B cell (primary cell): ENCODE data around the gene GTPBP4.

Experiments
- CTCF ChIP-seq: fragments of 200-600 bp; IDR thresholded peaks from one replicate; pipeline ENCODE4 v1.8.0; 2022; ENCODE audit warnings: antibody characterized with exemption, mild to moderate bottlenecking
- EZH2 ChIP-seq: IDR thresholded peaks from 2 replicates; pipeline ENCODE4 v1.6.1; 2012; ENCODE audit warnings: borderline replicate concordance, low read depth, mild to moderate bottlenecking, moderate library complexity, low read length; ENCODE audit not compliant: insufficient read depth, poor library complexity, severe bottlenecking

GRCh38 chr10:1003884-1004670 lies 15.8 kb downstream of the GTPBP4 start:
- TF ChIP-seq CTCF (no peak), EZH2 (no peak)
